ENCODE results near the gene IL11. TPM values are rescaled to one million over a fixed set of nuclear protein-coding genes. Genes with fewer than 3 reads are reported as not detected.

The IL11 gene
- total RNA-seq, 1 donor from 2014 or later = 10.0 TPM

DNA sequence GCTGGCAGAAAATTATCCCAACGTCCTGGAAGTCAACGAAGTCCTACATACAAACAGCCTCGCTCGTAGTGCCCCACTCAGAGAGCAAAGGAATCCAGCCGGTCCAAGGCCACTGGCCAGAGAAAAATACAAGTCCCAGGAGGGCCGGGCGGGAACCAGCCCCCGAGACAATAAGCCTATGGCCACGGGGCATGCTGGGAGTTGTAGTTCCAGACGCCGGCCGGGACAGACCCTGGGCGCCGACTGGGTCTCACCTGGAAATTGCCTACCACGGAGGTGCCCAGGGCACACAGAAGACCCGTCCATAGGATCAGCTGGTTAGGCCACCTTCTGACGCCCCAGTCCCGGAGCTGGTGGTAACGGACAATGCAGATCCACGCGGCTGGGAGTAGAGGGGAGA lies 50.5 kb downstream of the IL11 start:
- H3K27ac Mint-ChIP-seq = peak overlapping the region; percentile 57
- H3K27me3 Mint-ChIP-seq (ENCODE audit: low read depth) = no peaks in the 10 kb centered on the region
- peak in 1 of 2 experiments; percentile 72 for DNase-seq (ENCODE audit: low spot score in 2 of 2, unreplicated experiment in 2 of 2)
- H3K36me3 Mint-ChIP-seq = no peaks in the 10 kb centered on the region
- no peaks in the 10 kb centered on the region for H3K9me3 Mint-ChIP-seq
- peak overlapping the region; percentile 70 for H3K4me3 Mint-ChIP-seq
- TF ChIP-seq, protein P1, sequence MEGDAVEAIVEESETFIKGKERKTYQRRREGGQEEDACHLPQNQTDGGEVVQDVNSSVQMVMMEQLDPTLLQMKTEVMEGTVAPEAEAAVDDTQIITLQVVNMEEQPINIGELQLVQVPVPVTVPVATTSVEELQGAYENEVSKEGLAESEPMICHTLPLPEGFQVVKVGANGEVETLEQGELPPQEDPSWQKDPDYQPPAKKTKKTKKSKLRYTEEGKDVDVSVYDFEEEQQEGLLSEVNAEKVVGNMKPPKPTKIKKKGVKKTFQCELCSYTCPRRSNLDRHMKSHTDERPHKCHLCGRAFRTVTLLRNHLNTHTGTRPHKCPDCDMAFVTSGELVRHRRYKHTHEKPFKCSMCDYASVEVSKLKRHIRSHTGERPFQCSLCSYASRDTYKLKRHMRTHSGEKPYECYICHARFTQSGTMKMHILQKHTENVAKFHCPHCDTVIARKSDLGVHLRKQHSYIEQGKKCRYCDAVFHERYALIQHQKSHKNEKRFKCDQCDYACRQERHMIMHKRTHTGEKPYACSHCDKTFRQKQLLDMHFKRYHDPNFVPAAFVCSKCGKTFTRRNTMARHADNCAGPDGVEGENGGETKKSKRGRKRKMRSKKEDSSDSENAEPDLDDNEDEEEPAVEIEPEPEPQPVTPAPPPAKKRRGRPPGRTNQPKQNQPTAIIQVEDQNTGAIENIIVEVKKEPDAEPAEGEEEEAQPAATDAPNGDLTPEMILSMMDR (IDR thresholded peaks at IDR 0.05; ENCODE audit: unreplicated experiment) = no peak
- H3K4me1 Mint-ChIP-seq = peaks cover 6% of the 10 kb centered on the region

GRCh38 chr19:55316646-55317045 lies 53.6 kb downstream of the IL11 start:
- Mint-ChIP-seq H3K4me1 (peaks cover 12% of the 10 kb centered on the region), H3K36me3 (no peaks in the 10 kb centered on the region), H3K9me3 (no peaks in the 10 kb centered on the region), H3K4me3 (no peak overlapping the region), H3K27me3 (ENCODE audit: low read depth) (no peaks in the 10 kb centered on the region), H3K27ac (no peak overlapping the region)
- DNase-seq (ENCODE audit: low spot score in 2 of 2, unreplicated experiment in 2 of 2) = no peak
- TF ChIP-seq, protein P1 (IDR thresholded peaks at IDR 0.05; ENCODE audit: unreplicated experiment) = no peak

DNA sequence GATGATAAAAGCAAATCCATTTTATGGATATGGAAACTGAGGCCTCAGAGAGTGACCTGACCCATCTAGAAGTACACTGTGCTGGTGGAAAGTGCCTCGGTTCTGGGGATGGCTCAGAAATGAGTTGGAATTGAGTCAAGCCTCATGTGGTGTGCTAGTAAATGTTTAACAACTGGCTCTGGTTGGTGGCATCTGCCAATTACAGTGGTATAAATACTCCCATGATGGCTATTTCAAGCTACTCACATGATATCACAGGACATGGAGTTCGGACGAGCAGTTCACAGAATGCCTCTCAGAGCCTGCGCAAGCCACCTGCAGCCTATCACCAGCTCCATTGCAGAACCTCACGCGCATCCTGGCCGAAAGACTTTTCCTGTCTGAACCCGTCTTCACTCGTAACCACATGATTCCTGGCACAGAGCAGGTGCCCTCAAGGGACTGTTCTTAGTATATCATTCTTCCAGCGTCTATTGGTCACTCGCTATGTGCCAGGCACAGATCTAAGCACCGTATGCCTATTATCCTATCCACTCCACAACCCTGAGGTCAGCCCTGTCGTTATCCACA lies 54.2 kb downstream of the IL11 start:
- H3K4me1 Mint-ChIP-seq = peaks cover 12% of the 10 kb centered on the region
- no peaks in the 10 kb centered on the region for H3K36me3 Mint-ChIP-seq
- no peaks in the 10 kb centered on the region for H3K27me3 Mint-ChIP-seq (ENCODE audit: low read depth)
- no peak overlapping the region for H3K27ac Mint-ChIP-seq
- DNase-seq (ENCODE audit: low spot score in 2 of 2, unreplicated experiment in 2 of 2) = no peak
- H3K9me3 Mint-ChIP-seq = no peaks in the 10 kb centered on the region
- TF ChIP-seq, protein P1 (IDR thresholded peaks at IDR 0.05; ENCODE audit: unreplicated experiment) = no peak
- H3K4me3 Mint-ChIP-seq = no peak overlapping the region

DNA sequence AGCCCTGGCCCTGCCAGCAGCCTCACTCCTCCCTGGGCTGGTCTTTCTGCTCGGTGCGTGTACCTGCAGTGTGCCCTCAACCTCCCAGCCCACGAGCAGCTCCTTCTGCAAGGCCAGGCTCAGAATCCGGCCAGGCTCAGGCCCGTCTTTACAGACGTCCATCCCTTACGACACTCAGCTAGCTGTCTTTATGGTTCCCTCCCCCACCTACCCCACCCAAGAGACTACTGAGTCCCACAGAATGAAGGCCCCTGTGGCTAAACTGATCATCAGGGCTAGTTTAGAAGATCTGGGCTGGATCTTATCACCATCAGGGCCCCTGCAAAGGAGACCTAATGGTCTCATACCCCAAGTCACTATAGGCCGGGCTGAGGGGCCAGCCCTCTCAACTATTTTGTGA lies 55.9 kb downstream of the IL11 start:
- Mint-ChIP-seq H3K9me3 (no peaks in the 10 kb centered on the region), H3K27me3 (ENCODE audit: low read depth) (no peaks in the 10 kb centered on the region), H3K4me1 (peaks cover 6% of the 10 kb centered on the region), H3K36me3 (peaks cover 5% of the 10 kb centered on the region), H3K27ac (no peak overlapping the region), H3K4me3 (no peak overlapping the region)
- DNase-seq (ENCODE audit: low spot score in 2 of 2, unreplicated experiment in 2 of 2) = no peak
- TF ChIP-seq, protein P1 (IDR thresholded peaks at IDR 0.05; ENCODE audit: unreplicated experiment) = no peak

Other genes with a start within 250 kb of the IL11 start
- gene TNNT1, start 221.3 kb downstream of the IL11 start, total RNA-seq = 47.5 to 57.5 TPM (median 48.9 TPM) in 3 replicates
- gene TNNI3, start 212.7 kb downstream of the IL11 start, total RNA-seq = 6.3 to 9.1 TPM (median 8.9 TPM) in 3 replicates
- gene DNAAF3, start 203.8 kb downstream of the IL11 start, total RNA-seq = 2.9 to 4.4 TPM (median 3.3 TPM) in 3 replicates
- 0.32 to 0.67 TPM (median 0.47 TPM) in 3 replicates for gene SYT5, start 190.2 kb downstream of the IL11 start, total RNA-seq
- gene PTPRH, start 161.0 kb downstream of the IL11 start, total RNA-seq = 10.4 to 10.7 TPM (median 10.5 TPM) in 3 replicates
- gene TMEM86B, start 141.7 kb downstream of the IL11 start, total RNA-seq = 5.9 to 6.7 TPM (median 6.7 TPM) in 3 replicates
- gene PPP6R1, start 111.4 kb downstream of the IL11 start, total RNA-seq = 70.1 to 73.0 TPM (median 71.5 TPM) in 3 replicates
- gene HSPBP1, start 90.4 kb downstream of the IL11 start, total RNA-seq = 28.9 to 30.4 TPM (median 29.1 TPM) in 3 replicates
- gene BRSK1, start 86.5 kb downstream of the IL11 start, total RNA-seq = 38.5 to 46.0 TPM (median 43.4 TPM) in 3 replicates
- not detected in 3 replicates for gene TMEM150B, start 45.1 kb downstream of the IL11 start, total RNA-seq
- 51.3 to 54.0 TPM (median 51.9 TPM) in 3 replicates for gene KMT5C, start 30.6 kb downstream of the IL11 start, total RNA-seq
- gene COX6B2, start 15.7 kb downstream of the IL11 start, total RNA-seq = 7.3 to 11.5 TPM (median 7.3 TPM) in 3 replicates
- 0.13 to 0.34 TPM (median 0.27 TPM) in 3 replicates for gene GARIN5B, start 7.2 kb downstream of the IL11 start, total RNA-seq
- 2.2 to 2.4 TPM (median 2.4 TPM) in 3 replicates for gene TMEM190, start 6.4 kb upstream of the IL11 start, total RNA-seq
- 2.3 to 2.9 TPM (median 2.3 TPM) in 3 replicates for gene TMEM238, start 13.8 kb upstream of the IL11 start, total RNA-seq
- 1,773 to 1,819 TPM (median 1,790 TPM) in 3 replicates for gene RPL28, start 15.5 kb upstream of the IL11 start, total RNA-seq
- gene UBE2S, start 37.3 kb upstream of the IL11 start, total RNA-seq = 65.3 to 77.0 TPM (median 73.2 TPM) in 3 replicates
- 0.04 TPM in 1 of 3 replicates, not detected in the others for gene SHISA7, start 72.8 kb upstream of the IL11 start, total RNA-seq
- gene ISOC2, start 91.2 kb upstream of the IL11 start, total RNA-seq = 35.0 to 39.2 TPM (median 38.6 TPM) in 3 replicates
- not detected in 3 replicates for gene C19orf85, start 94.3 kb upstream of the IL11 start, total RNA-seq
- gene ZNF628, start 106.2 kb upstream of the IL11 start, total RNA-seq = 19.0 to 23.1 TPM (median 22.0 TPM) in 3 replicates
- gene NAT14, start 114.7 kb upstream of the IL11 start, total RNA-seq = 52.6 to 54.4 TPM (median 53.1 TPM) in 3 replicates
- 7.0 to 8.5 TPM (median 7.8 TPM) in 3 replicates for gene SSC5D, start 118.0 kb upstream of the IL11 start, total RNA-seq
- gene SBK2, start 166.7 kb upstream of the IL11 start, total RNA-seq = 0.33 to 0.97 TPM (median 0.56 TPM) in 3 replicates
- gene SBK3, start 175.1 kb upstream of the IL11 start, total RNA-seq = 0.25 TPM in 1 of 3 replicates, not detected in the others
- 35.0 to 35.2 TPM (median 35.1 TPM) in 3 replicates for gene ZNF579, start 210.4 kb upstream of the IL11 start, total RNA-seq
- gene FIZ1, start 229.1 kb upstream of the IL11 start, total RNA-seq = 31.3 to 31.7 TPM (median 31.6 TPM) in 3 replicates
- gene ZNF524, start 229.8 kb upstream of the IL11 start, total RNA-seq = 5.3 to 7.4 TPM (median 5.7 TPM) in 3 replicates
- gene ZNF865, start 235.2 kb upstream of the IL11 start, total RNA-seq = 18.7 to 21.4 TPM (median 21.2 TPM) in 3 replicates